Sciatic nerve (tissue), 2 donors: ENCODE measurements around the gene EPHB4. TPM values are rescaled to one million over a fixed set of nuclear protein-coding genes. Genes with fewer than 3 reads are reported as not detected.
"Not testable (repeated sequence)": the region's sequence is repeated elsewhere in the genome, so short reads cannot be mapped to it uniquely, and the experiment has no call there.

Experiments
- ATAC-seq: fragments of 200-7000 bp; cut with Tn5 transposase; one replicate; pipeline ENCODE4 v1.9.1; 2020; ENCODE audit warnings: mild to moderate bottlenecking, moderate library complexity
- DNase-seq: peaks from one replicate; pipeline ENCODE4 v3.0.0-alpha.2; 2020; ENCODE audit warnings: low spot score
- intact Hi-C: fragments of 100-400 bp; cut with DNase I; formaldehyde crosslinking; loops from one replicate; pipeline ENCODE4 v1.14.2; 2022
- total RNA-seq: library from RNA; stranded (reverse); fragmentation: NEBNext Ultra II Directional; extraction: Animal tissue kit (Norgen Biotek cat#: 25700); gene quantifications from one replicate; pipeline ENCODE4 v1.2.1, GENCODE V29; 2021
- donor health status: DM: no; HTN: no; CAD: no.
- donor health status: DM: no; HTN: no; CAD: no.

The EPHB4 gene
- total RNA-seq, 1 donor from 2014 or later: 49.5 TPM

DNA sequence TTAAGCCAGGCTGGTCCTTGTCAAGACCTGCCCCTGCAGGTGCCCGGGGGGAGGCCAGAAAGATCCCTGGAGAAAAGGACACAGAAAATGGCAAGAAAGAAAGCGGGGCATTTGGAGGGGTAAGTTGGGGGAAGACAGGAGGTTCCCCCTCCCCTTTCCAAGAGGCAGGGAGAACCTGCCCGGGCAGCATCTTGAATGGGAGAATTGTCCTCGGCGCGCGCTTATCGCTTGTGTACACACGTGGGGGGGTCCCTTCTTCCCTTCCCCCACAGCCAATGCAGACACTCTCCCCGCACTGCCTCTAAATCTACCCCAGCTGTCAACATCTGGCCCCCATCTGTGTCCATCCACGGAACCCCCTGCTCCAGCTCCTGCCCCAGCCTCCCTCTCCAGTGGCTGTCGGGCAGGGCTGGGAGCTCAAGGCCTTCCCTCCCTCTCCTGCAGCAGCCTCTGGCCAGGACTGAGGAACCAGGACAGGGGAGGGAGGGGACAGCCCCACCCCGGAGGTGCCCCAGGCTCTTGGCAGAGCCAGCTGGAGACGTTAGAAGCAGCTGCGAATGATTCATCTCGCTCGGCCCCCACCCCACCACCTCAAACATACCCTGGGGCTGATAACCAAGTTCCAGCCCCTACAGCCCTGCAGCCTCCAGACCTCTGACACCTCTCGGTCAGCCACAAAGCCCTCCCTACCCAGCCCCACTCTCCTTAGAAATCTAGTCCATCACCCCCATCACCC, 25.3 kb downstream of the EPHB4 start:
- intact Hi-C loops: loop anchor here (5.0 kb wide), 1 partner anchor 255 kb away; no protein-coding TSS in a partner anchor
- ATAC-seq (no peak), DNase-seq (no peak)

DNA sequence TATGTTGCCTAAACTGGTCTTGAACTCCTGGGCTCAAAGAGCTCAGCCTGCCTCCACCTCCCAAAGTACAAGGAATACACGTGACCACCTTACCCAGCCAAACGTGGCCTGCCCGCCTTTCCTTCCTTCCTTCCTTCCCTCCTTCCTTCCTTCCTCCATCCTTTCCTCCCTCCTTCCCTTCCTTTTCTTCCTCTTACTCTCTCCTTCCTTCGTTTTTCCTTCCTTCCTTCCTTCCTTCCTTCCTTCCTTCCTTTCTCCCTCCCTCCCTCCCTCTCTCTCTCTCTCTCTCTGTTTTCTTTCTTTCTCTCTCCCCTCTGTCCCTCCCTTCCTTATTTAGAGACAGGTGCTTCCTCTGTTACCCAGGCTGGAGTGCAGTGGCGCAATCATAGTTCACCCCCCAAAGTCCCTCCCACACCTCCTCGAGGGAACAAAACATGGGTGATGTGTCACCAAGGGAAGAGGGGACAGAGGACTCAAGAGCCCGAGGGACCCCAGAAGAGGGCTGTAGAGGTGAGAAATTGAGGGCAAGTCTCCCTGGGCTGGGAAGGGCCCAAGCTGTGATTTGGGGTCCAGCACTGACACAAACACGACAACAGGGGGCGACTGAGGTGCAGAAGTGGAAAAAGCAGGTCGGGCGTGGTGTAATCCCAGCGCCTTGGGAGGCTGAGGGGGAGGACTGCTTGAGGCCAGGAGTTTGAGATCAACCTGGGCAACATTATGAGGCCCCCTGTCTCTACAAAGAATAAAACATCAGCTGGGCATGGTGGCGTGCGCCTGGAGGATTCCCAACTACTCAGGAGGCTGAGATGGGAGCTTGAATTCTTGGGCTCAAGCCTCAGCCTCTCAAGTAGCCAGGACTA, 28.1 kb downstream of the EPHB4 start:
- intact Hi-C loops: loop anchor here (5.0 kb wide), 1 partner anchor 53 kb away; the partner anchor contains the start of gene SLC12A9
- ATAC-seq (peak; percentile 60), DNase-seq (peak; percentile 71)

DNA sequence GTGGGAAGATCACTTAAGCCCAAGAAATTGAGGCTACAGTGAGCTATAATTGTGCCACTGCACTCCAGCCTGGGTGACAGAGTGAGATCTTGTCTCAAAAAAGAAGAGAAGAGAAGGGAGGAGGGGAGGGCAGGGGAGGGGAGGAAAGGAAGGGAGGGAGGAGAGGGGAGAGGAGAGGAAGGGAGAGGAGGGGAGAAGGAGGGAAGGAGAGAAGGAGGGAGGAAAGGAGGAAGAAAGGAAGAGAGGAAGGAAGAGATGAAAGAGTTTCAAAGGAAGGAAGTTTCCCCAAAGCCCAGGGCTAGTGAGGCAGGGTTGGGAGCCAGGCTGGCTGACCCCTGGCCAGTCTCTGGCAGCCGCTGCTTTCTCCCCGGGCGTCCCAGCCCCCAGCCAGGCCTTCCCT, 32.6 kb downstream of the EPHB4 start:
- DNase-seq: no peak
- intact Hi-C loops: loop anchor here (5.0 kb wide), 1 partner anchor 58 kb away; the partner anchor contains the start of gene SLC12A9

DNA sequence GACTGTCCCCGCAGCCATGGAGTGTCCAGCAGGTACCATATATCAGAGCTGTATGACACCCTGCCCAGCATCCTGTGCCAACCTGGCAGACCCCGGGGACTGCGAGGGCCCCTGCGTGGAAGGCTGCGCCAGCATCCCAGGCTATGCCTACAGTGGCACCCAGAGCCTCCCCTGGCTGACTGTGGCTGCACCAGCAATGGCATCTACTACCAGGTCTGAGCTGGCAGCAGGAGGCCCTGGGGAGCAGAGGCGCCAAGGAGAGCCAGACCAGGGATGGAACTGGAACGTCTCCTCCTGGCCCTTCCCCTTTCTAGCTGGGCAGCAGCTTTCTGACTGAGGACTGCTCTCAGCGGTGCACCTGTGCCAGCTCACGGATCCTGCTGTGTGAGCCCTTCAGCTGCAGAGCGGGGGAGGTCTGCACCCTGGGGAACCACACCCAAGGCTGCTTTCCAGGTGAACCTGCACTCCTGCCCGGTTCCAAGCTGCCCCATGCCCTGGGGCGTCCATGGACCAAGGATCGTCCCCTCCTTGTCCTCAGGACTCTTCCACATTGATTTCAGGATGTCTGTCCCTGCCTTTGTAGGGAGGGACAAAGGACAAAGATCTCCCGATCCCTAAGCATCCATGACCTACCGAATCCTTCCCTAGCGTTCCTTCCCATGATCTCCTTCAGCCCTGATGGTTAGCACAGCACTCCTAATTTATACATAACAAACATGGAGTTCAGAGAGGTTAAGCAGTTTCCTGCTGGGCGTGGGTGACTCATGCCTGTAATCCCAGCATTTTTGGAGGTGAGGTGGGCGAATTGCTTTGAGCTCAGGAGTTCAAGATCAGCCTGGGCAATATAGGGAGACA, 33.3 kb downstream of the EPHB4 start:
- no peak for ATAC-seq

More for the DNA sequence above, 32.6 kb downstream of the EPHB4 start:
- no peak for ATAC-seq

GRCh38 chr7:100791881-100792666, 35.2 kb downstream of the EPHB4 start:
- DNase-seq: no peak
- no peak for ATAC-seq
- intact Hi-C loops: no loop called here

More for the DNA sequence above, 33.3 kb downstream of the EPHB4 start:
- no peak for DNase-seq
- intact Hi-C loops: no loop called here

GRCh38 chr7:100789055-100789454, 38.3 kb downstream of the EPHB4 start:
- ATAC-seq: no peak
- intact Hi-C loops: no loop called here

DNA sequence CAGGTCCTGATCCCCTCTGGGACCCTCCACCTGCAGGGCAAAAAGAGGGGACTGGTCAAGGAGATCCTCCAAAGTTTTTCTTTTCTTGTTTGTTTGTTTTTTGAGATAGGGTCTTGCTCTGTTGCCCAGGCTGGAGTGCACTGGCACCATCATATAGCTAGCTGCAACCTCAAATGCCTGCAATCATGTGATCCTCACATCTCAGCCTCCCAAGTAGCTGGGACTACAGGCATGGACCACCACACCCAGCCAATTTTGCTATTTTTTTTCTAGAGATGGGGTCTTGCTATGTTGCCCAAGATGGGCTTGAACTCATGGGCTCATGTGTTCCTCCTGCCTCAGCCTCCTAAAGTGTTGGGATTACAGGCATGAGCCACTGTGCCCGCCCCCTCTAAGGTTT, 41.0 kb downstream of the EPHB4 start:
- intact Hi-C loops: no loop called here
- ATAC-seq: no peak
- no peak for DNase-seq

More at GRCh38 chr7:100789055-100789454, 38.3 kb downstream of the EPHB4 start:
- no peak for DNase-seq

GRCh38 chr7:100785878-100786277, 41.4 kb downstream of the EPHB4 start:
- intact Hi-C loops: no loop called here
- no peak for DNase-seq
- no peak for ATAC-seq

DNA sequence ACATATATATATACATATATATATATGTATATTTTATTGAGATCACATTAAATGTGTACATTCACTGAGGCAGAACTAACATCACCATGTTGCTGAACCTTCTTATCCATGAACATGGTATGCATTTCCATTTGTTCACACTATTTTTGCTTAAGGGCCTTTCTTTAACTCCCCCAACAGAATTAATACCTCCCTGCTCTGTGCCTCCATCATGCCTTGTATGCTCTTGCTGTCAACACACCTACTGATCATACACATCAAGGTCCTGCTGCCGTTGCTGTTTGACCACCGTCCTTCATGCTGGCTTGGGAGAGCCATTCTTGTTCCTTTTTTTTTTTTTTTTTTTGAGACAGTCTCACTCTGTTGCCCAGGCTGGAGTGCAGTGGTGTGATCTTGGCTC, 43.5 kb downstream of the EPHB4 start:
- ATAC-seq (no peak), DNase-seq (no peak)
- intact Hi-C loops: no loop called here

- intact Hi-C loops: no loop called here
- DNase-seq: no peak
- ATAC-seq: no peak
Measured at GRCh38 chr7:100781255-100781654, 46.1 kb downstream of the EPHB4 start.

- intact Hi-C loops: no loop called here
- DNase-seq: no peak
- ATAC-seq: no peak
Measured at GRCh38 chr7:100779359-100779758, 48.0 kb downstream of the EPHB4 start.

DNA sequence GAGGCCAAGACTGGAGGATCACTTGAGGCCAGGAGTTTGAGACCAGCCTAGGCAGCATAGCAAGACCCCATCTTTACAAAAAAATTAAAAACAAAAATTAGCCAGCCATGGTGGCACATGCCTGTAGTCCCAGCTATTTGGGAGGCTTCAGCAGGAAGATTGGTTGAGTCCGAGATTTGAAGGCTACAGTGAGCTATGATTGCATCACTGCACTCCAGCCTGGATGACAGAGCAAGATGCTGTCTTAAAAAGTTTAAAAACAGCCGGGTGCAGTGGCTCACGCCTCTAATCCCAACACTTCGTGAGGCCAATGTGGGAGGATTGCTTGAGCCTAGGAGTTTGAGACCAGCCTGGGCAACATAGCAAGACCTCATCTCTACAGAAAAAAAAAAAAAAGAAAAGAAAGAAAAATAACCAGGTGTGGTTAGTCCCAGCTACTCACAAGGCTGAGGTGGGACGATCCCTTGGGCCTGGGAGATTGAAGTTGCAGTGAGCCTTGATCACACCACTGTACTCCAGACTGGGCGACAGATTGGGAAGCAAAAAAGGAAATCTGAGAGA, 49.2 kb downstream of the EPHB4 start:
- ATAC-seq: no peak
- intact Hi-C loops: no loop called here
- DNase-seq: no peak

DNA sequence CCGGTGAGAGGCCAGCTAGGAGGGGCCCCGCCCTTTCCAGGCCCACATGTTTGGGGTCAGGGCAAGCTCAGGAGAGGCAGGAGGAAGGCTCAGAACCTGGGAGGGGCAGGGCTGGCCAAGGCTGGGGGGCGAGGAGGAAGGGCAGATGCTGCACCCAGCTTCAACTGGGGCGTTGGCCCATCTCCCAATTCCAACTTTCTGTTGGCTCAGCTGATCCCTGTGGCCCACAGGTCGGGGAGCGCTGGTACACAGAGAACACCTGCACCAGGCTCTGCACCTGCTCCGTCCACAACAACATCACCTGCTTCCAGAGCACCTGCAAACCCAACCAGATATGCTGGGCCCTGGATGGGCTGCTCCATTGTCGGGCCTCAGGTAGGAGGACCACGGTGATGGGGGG, 53.8 kb downstream of the EPHB4 start:
- ATAC-seq (no peak), DNase-seq (no peak)
- intact Hi-C loops: no loop called here

DNA sequence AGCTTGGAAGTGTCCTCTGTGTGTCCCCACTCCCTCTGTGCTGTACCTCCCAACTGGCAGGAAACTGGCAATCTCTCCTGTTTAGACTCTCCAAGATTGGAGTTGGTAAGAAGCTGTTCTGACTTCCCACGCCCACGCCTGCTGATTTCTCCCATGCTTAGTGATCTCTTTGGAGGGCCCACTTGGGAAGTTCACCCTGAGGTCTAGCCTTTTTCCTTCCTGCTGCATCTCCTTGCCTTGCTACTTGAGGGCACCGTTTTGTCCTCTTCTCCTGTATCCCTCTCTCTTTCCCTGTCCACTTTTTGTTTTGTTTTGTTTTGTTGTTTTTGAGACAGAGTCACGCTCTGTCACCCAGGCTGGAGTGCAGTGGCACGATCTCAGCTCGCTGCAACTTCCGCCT, 58.5 kb downstream of the EPHB4 start:
- no peak for DNase-seq
- intact Hi-C loops: no loop called here
- no peak for ATAC-seq

DNA sequence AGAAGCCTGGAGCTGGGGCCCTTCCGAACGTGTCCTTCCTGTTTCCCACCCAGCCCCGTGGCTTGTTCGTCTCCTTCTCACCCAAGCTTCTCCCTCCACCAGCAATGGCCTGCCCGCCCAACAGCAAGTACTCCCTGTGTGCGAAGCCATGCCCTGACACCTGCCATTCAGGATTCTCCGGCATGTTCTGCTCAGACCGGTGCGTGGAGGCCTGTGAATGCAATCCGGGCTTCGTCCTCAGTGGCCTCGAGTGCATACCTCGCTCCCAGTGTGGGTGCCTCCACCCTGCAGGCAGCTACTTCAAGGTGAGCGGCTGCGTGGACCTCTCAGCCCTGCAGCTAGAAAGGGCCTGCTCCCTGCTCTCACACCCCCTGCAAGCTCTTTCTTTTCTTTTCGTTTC, 62.1 kb downstream of the EPHB4 start:
- ATAC-seq (no peak), DNase-seq (no peak)
- intact Hi-C loops: no loop called here

- no peak for ATAC-seq
- intact Hi-C loops: no loop called here
Measured at GRCh38 chr7:100764841-100765240, 62.5 kb downstream of the EPHB4 start.

GRCh38 chr7:100763556-100764140, 63.7 kb downstream of the EPHB4 start:
- intact Hi-C loops: no loop called here
- DNase-seq (no peak), ATAC-seq (no peak)

More at GRCh38 chr7:100764841-100765240, 62.5 kb downstream of the EPHB4 start:
- DNase-seq: no peak

DNA sequence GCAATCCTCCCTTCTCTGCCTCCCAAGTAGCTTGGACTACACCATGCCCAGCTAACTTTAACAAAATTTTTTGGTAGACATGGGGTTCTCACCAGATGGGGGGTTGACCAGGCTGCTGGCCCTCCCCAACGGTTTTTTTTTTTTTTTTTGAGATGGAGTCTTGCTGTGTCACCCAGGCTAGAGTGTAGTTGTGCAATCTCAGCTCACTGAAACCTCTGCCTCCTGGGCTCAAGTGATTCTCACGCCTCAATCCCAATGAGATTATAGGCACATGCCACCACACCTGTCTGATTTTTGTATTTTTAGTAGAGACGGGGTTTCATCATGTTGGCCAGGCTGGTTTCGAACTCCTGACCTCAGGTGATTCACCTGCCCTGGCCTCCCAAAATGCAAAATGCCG, 64.5 kb downstream of the EPHB4 start:
- DNase-seq, intact Hi-C loops, ATAC-seq: not testable (repeated sequence)
